Keratinocyte (primary cell): ENCODE data around the gene NXNL2. TPM values are rescaled to one million over a fixed set of nuclear protein-coding genes. Genes with fewer than 3 reads are reported as not detected.

Source experiments
- DNase-seq: peaks from one replicate; pipeline ENCODE4 v3.0.0-alpha.2; 2011; ENCODE audit warnings: low read depth, missing footprints, low spot score
- FAIRE-seq: peaks from 2 replicates; lab custom pipeline; 2011; peaks lifted over from hg19 to GRCh38; lab: Jason Lieb, UNC
- H2AFZ ChIP-seq: 2 replicates; pipeline ENCODE4 v1.6.0; 2012; ENCODE audit warnings: low read length, control low read depth, inconsistent platforms; ENCODE audit not compliant: control insufficient read depth
- H3K27ac ChIP-seq: 2 replicates; pipeline ENCODE4 v1.5.1; 2011; ENCODE audit warnings: low read length; ENCODE audit not compliant: control insufficient read depth, insufficient read depth
- H3K27me3 ChIP-seq: 3 replicates; pipeline ENCODE4 v1.6.0; 2011; ENCODE audit warnings: low read length; ENCODE audit not compliant: control insufficient read depth, insufficient read depth; ENCODE audit errors: extremely low read depth
- H3K36me3 ChIP-seq, 2 experiments: 2 replicates in 1 of 2; 3 replicates in 1 of 2; pipeline ENCODE4 v1.5.1; 2011; ENCODE audit warnings: low read length in 2 of 2, mild to moderate bottlenecking in 1 of 2; ENCODE audit not compliant: control insufficient read depth in 2 of 2, insufficient read depth in 2 of 2; ENCODE audit errors: extremely low read depth in 1 of 2
- H3K4me1 ChIP-seq: 3 replicates; pipeline ENCODE4 v1.5.1; 2011; ENCODE audit warnings: low read length; ENCODE audit not compliant: control insufficient read depth, insufficient read depth; ENCODE audit errors: extremely low read depth
- H3K4me2 ChIP-seq: 3 replicates; pipeline ENCODE4 v1.6.0; 2011; ENCODE audit warnings: low read depth, low read length; ENCODE audit not compliant: control insufficient read depth, insufficient read depth; ENCODE audit errors: extremely low read depth
- H3K4me3 ChIP-seq, 3 experiments: fragments of 200-600 bp in 1 of 3; sonication (generic) in 1 of 3; 2 replicates in 2 of 3; 3 replicates in 1 of 3; pipeline ENCODE4 v1.5.1; 2011 to 2016; ENCODE audit warnings: low read length in 3 of 3, mild to moderate bottlenecking in 3 of 3, control low read depth in 2 of 3, inconsistent platforms in 1 of 3, low read depth in 1 of 3, mixed read lengths in 1 of 3, mixed run types in 1 of 3, moderate library complexity in 1 of 3; ENCODE audit not compliant: control insufficient read depth in 2 of 3, insufficient read depth in 2 of 3; ENCODE audit errors: extremely low read depth in 1 of 3
- H3K79me2 ChIP-seq: 2 replicates; pipeline ENCODE4 v1.6.0; 2012; ENCODE audit warnings: low read length; ENCODE audit not compliant: control insufficient read depth, insufficient read depth
- H3K9ac ChIP-seq: 3 replicates; pipeline ENCODE4 v1.6.0; 2011; ENCODE audit warnings: low read length; ENCODE audit not compliant: control insufficient read depth, insufficient read depth; ENCODE audit errors: extremely low read depth
- H3K9me1 ChIP-seq: 3 replicates; pipeline ENCODE4 v1.6.0; 2011; ENCODE audit warnings: low read length; ENCODE audit not compliant: control insufficient read depth, insufficient read depth; ENCODE audit errors: extremely low read depth
- H3K9me3 ChIP-seq: 2 replicates; pipeline ENCODE4 v1.5.1; 2012; ENCODE audit warnings: low read depth, low read length; ENCODE audit not compliant: control insufficient read depth
- H4K20me1 ChIP-seq: 3 replicates; pipeline ENCODE4 v1.6.0; 2011; ENCODE audit warnings: low read length; ENCODE audit not compliant: control insufficient read depth, insufficient read depth; ENCODE audit errors: extremely low read depth
- CTCF ChIP-seq, 3 experiments: IDR thresholded peaks in 1 of 3; conservative IDR thresholded peaks in 1 of 3; optimal IDR thresholded peaks in 1 of 3; 2 replicates in 2 of 3; 3 replicates in 1 of 3; pipeline versions ENCODE3 to v1.5.1; 2011; ENCODE audit warnings: low read length in 3 of 3, mild to moderate bottlenecking in 3 of 3, moderate library complexity in 2 of 3, control low read depth in 1 of 3, inconsistent platforms in 1 of 3; ENCODE audit not compliant: insufficient read depth in 2 of 3; ENCODE audit errors: extremely low read depth in 1 of 3
- EZH2 ChIP-seq: IDR thresholded peaks from one replicate; pipeline ENCODE4 v1.6.1; 2012; ENCODE audit warnings: inconsistent platforms, mild to moderate bottlenecking, low read length, moderate library complexity
- dilution Hi-C: fragments of 300-500 bp; cut with MboI; formaldehyde crosslinking; loops from one replicate; pipeline ENCODE4 v1.7.0; 2020; ENCODE audit warnings: low sequenced_read_pairs; ENCODE audit not compliant: extremely low pct_ligation_motif_present
- polyA plus RNA-seq, 5 experiments: library from polyadenylated mRNA; depleted of rRNA in 3 of 5; stranded (reverse) in 3 of 5; stranded (forward) in 1 of 5; unstranded in 1 of 5; fragments of >200 nt; gene quantifications; 1 replicate in 1 of 5; 2 replicates in 3 of 5; 3 replicates in 1 of 5; pipeline versions ENCODE4 v1.2.1 to v1.2.3, GENCODE V29; 2011 to 2012; ENCODE audit warnings: missing spikeins in 2 of 5, low read depth in 1 of 5, low replicate concordance in 1 of 5

Gene NXNL2
- polyA plus RNA-seq, 1 donor (not counting 4 experiments of a cell fraction or from before 2014, with no cell fraction given) = 0.17 TPM

- peaks cover 11% of the 10 kb centered on the region for H3K4me1 ChIP-seq
- H3K79me2 ChIP-seq = no peaks in the 10 kb centered on the region
- H3K27ac ChIP-seq = no peak overlapping the region
- no peaks in the 10 kb centered on the region for H3K9me1 ChIP-seq
- H3K4me3 ChIP-seq = no peak overlapping the region
- H3K36me3 ChIP-seq = no peaks in the 10 kb centered on the region
- no peak overlapping the region for H2AFZ ChIP-seq
- no peaks in the 10 kb centered on the region for H4K20me1 ChIP-seq
- no peak overlapping the region for H3K4me2 ChIP-seq
- DNase-seq = no peak
- no peak for FAIRE-seq
- dilution Hi-C loops = no loop called here
- H3K9me3 ChIP-seq = no peaks in the 10 kb centered on the region
- no peak overlapping the region for H3K9ac ChIP-seq
- H3K27me3 ChIP-seq = no peaks in the 10 kb centered on the region
- no peak for TF ChIP-seq CTCF (optimal IDR thresholded peaks at IDR 0.05 in 1 of 3, IDR thresholded peaks at IDR 0.05 in 1 of 3, conservative IDR thresholded peaks at IDR 0.05 in 1 of 3; ENCODE audit: extremely low read depth in 1 of 3, insufficient read depth in 2 of 3, low read length in 3 of 3)
- no peak for TF ChIP-seq EZH2
These were observed 51.5 kb downstream of the NXNL2 start for GRCh38 chr9:88586452-88586851.

DNA sequence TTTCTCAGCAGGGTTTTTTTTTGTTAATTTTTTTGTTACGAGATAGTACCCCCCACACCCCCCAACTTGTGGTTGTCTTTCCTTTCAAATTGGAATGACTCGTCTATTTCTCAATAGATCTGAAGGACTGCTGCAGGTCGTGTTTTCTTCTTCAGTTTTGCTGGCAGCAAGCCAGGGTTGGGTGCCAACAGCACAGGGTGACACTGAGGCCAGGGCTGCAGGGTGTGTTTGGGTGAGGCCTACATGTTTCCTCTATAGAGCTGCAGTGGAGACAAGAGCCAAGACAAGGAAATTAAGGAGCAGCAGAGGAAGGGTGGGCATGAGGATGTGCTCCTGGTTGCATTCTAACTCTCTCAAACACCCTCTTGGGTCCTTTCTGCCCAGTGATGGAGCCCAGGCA is 52.2 kb downstream of the NXNL2 start:
- H4K20me1 ChIP-seq = no peaks in the 10 kb centered on the region
- no peaks in the 10 kb centered on the region for H3K9me3 ChIP-seq
- dilution Hi-C loops = no loop called here
- no peaks in the 10 kb centered on the region for H3K79me2 ChIP-seq
- no peaks in the 10 kb centered on the region for H3K27me3 ChIP-seq
- FAIRE-seq (no peak), DNase-seq (no peak)
- no peak overlapping the region for H3K4me2 ChIP-seq
- no peak overlapping the region for H3K9ac ChIP-seq
- peaks cover 11% of the 10 kb centered on the region for H3K4me1 ChIP-seq
- no peaks in the 10 kb centered on the region for H3K9me1 ChIP-seq
- no peaks in the 10 kb centered on the region for H3K36me3 ChIP-seq
- no peak overlapping the region for H3K27ac ChIP-seq
- no peak overlapping the region for H2AFZ ChIP-seq
- TF ChIP-seq CTCF (optimal IDR thresholded peaks at IDR 0.05 in 1 of 3, IDR thresholded peaks at IDR 0.05 in 1 of 3, conservative IDR thresholded peaks at IDR 0.05 in 1 of 3; ENCODE audit: extremely low read depth in 1 of 3, insufficient read depth in 2 of 3, low read length in 3 of 3) (no peak), EZH2 (no peak)
- H3K4me3 ChIP-seq = no peak overlapping the region
